Panc1 (cell line): ENCODE results near the gene HES2. TPM values are rescaled to one million over a fixed set of nuclear protein-coding genes. Genes with fewer than 3 reads are reported as not detected.

Experiments used
- ATAC-seq: fragments of 200-7000 bp; cut with Tn5 transposase; 2 replicates; pipeline ENCODE4 v1.9.1; 2020; ENCODE audit warnings: mild to moderate bottlenecking, moderate library complexity
- BruUV-seq: library from RNA; stranded (reverse); fragments of 400-500 nt; replicated peaks from 2 replicates; lab custom pipeline; 2021; lab: Mats Ljungman, UMichigan
- CTCF ChIA-PET: fragments of 300-600 bp; sonication (Branson Sonifier 250); formaldehyde crosslinking; loops from one replicate; lab custom pipeline; 2022; ENCODE audit warnings: antibody characterized with exemption; lab: Charles Lee
- POLR2A ChIA-PET: fragments of 300-600 bp; sonication (Branson Sonifier 250); formaldehyde crosslinking; loops from one replicate; lab custom pipeline; 2022; ENCODE audit warnings: antibody characterized with exemption; lab: Charles Lee
- DNase-seq: peaks from one replicate; pipeline ENCODE4 v3.0.0-alpha.2; 2010; ENCODE audit warnings: low read depth, low spot score
- H3K27ac ChIP-seq: 2 replicates; pipeline ENCODE4 v1.5.1; 2011; ENCODE audit warnings: mild to moderate bottlenecking, low read length, inconsistent platforms
- H3K27me3 ChIP-seq: fragments of 200-500 bp; sonication (Bioruptor generic); 2 replicates; pipeline ENCODE4 v1.6.0; 2014; ENCODE audit warnings: low read length, inconsistent platforms; ENCODE audit not compliant: control insufficient read depth, insufficient read depth
- H3K36me3 ChIP-seq: fragments of 200-500 bp; sonication (Bioruptor generic); 2 replicates; pipeline ENCODE4 v1.5.1; 2014; ENCODE audit warnings: inconsistent platforms, mild to moderate bottlenecking, low read length, moderate library complexity; ENCODE audit not compliant: control insufficient read depth, insufficient read depth
- H3K4me1 ChIP-seq: 2 replicates; pipeline ENCODE4 v1.5.1; 2011; ENCODE audit warnings: inconsistent platforms, mild to moderate bottlenecking, low read length, moderate library complexity; ENCODE audit not compliant: control insufficient read depth, insufficient read depth
- H3K4me3 ChIP-seq, 2 experiments: 2 replicates each; pipeline ENCODE4 v1.5.1; 2011 to 2012; ENCODE audit warnings: low read depth in 2 of 2, low read length in 2 of 2, mild to moderate bottlenecking in 2 of 2, inconsistent platforms in 1 of 2, moderate library complexity in 1 of 2
- H3K9me3 ChIP-seq: fragments of 200-500 bp; sonication (Bioruptor generic); 2 replicates; pipeline ENCODE4 v1.5.1; 2014; ENCODE audit warnings: low read depth, mild to moderate bottlenecking, inconsistent platforms, low read length, moderate library complexity; ENCODE audit not compliant: control insufficient read depth, insufficient read depth
- CTCF ChIP-seq: fragments of 450-650 bp; IDR thresholded peaks from 2 replicates; pipeline ENCODE4 v1.5.1; 2017; ENCODE audit warnings: mild to moderate bottlenecking
- POLR2AphosphoS5 ChIP-seq: IDR thresholded peaks from 2 replicates; pipeline ENCODE4 v1.6.1; 2012; ENCODE audit warnings: mild to moderate bottlenecking, low read depth, low read length, moderate library complexity
- REST ChIP-seq, 2 experiments: IDR thresholded peaks; 2 replicates each; pipeline ENCODE4 v1.6.1; 2011 to 2012; ENCODE audit warnings: low read depth in 2 of 2, control low read depth in 1 of 2, low read length in 1 of 2, mild to moderate bottlenecking in 1 of 2, moderate library complexity in 1 of 2; ENCODE audit not compliant: insufficient read depth in 1 of 2
- SIN3A ChIP-seq: IDR thresholded peaks from 2 replicates; pipeline ENCODE4 v1.6.1; 2012; ENCODE audit warnings: low read depth, mild to moderate bottlenecking, low read length, moderate library complexity, borderline replicate concordance; ENCODE audit not compliant: insufficient read depth
- TCF7L2 ChIP-seq: IDR thresholded peaks from 2 replicates; pipeline ENCODE4 v1.6.1; 2011; ENCODE audit warnings: mild to moderate bottlenecking, low read depth, low read length, inconsistent platforms
- in situ Hi-C: cut with HindIII; loops from 2 replicates; pipeline ENCODE4 v1.10.0; 2016; ENCODE audit warnings: low sequenced_read_pairs, low pct_unique_long_range_greater_than_20kb
- intact Hi-C: fragments of 100-400 bp; cut with micrococcal nuclease; formaldehyde crosslinking; loops from one replicate; pipeline ENCODE4 v1.10.0; 2022; ENCODE audit not compliant: unreplicated experiment
- total RNA-seq: library from RNA; stranded (reverse); gene quantifications from one replicate; pipeline ENCODE4 v1.2.1, GENCODE V29; 2021; ENCODE audit not compliant: unreplicated experiment

Gene HES2
- total RNA-seq, 1 experiment from 2014 or later = 11.1 TPM

- H3K27ac ChIP-seq = no peak within 1 kb of the TSS
- CTCF ChIA-PET = interaction anchor here (1.0 kb wide), 1 partner anchor 16 kb away, joined by 3 read pairs; no protein-coding TSS in a partner anchor
- POLR2A ChIA-PET = interaction anchor here (0.7 kb wide), 1 partner anchor 11 kb away, joined by 6 read pairs; no protein-coding TSS in a partner anchor
- peak within 1 kb of the TSS; percentile 45 to 68 for H3K4me3 ChIP-seq
- TF ChIP-seq TCF7L2 = no peak
- no peak for TF ChIP-seq SIN3A
- H3K4me1 ChIP-seq = peaks cover 24% of the 10 kb centered on the region
- no peaks in the 10 kb centered on the region for H3K27me3 ChIP-seq
- no TSS peak for BruUV-seq
- no peaks in the 10 kb centered on the region; the same call in 1 of the 2 replicates for H3K36me3 ChIP-seq
- in situ Hi-C loops (no loop called here), intact Hi-C loops (no loop called here)
- H3K9me3 ChIP-seq = no peaks in the 10 kb centered on the region
- DNase-seq = no peak
- peak; percentile 65 for ATAC-seq
Observed at GRCh38 chr1:6424619-6425593, 5.2 kb upstream of the HES2 start, which contains the start of gene ESPN. ESPN (plus strand) TSS chr1:6424776; CDS start chr1:6424956, 180 bp downstream.

- ATAC-seq (peak; percentile 39), DNase-seq (no peak)
- no TSS peak for BruUV-seq
- TF ChIP-seq TCF7L2 (no peak), REST (IDR thresholded peaks at IDR 0.05; ENCODE audit: insufficient read depth in 1 of 2, low read depth in 2 of 2, low read length in 1 of 2) (no peak), POLR2AphosphoS5 (no peak), CTCF (no peak), SIN3A (no peak)
- in situ Hi-C loops = no loop called here
- Histone ChIP-seq H3K9me3 (no peaks in the 10 kb centered on the region), H3K27ac (no peak overlapping the region), H3K4me1 (peaks cover 22% of the 10 kb centered on the region), H3K27me3 (no peaks in the 10 kb centered on the region), H3K36me3 (no peaks in the 10 kb centered on the region; the same call in 1 of the 2 replicates), H3K4me3 (peak overlapping the region; percentile 45 to 68)
- POLR2A ChIA-PET = no interaction called here
- CTCF ChIA-PET = interaction anchor here (1.2 to 2.4 kb wide), 4 partner anchors 10 to 16 kb away, joined by 4 to 31 read pairs (median 6); no protein-coding TSS in a partner anchor
- intact Hi-C loops = no loop called here
Observed at GRCh38 chr1:6424000-6424565, 4.4 kb upstream of the HES2 start.
